ENCODE measurements around the gene CEND1.

DNA sequence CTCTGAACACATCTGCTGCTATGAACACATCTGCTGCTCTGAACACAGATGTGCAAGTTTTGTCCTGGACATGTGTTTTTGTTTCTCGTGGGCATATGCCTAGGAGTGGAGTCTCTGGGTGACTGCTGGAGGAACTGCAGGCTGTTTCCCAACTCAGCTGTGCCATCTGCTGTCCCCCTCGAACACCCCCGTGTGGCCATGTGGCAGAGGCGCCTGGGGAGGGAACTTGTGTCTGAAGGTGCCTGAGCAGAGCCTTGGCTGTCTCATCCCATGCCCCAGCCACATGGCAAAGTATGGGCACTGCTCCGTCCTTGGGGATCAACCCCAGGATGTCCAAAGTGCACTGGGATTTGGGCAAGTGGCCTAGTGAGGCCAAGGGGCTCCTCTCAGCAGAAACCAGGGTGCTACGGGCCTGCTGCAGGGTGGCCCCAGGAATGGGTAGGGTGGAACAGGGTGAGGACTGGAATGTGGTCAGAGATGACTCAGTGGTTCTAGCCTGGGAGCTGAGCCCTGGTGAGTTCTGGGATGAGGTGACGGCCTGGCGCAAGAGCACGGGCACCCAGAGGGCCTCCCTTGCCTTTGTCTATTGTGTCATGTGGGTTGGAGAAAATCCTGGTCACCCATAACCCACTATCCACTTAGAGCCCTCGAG is 27.3 kb downstream of the CEND1 start:
- TF ChIP-seq, protein P1, sequence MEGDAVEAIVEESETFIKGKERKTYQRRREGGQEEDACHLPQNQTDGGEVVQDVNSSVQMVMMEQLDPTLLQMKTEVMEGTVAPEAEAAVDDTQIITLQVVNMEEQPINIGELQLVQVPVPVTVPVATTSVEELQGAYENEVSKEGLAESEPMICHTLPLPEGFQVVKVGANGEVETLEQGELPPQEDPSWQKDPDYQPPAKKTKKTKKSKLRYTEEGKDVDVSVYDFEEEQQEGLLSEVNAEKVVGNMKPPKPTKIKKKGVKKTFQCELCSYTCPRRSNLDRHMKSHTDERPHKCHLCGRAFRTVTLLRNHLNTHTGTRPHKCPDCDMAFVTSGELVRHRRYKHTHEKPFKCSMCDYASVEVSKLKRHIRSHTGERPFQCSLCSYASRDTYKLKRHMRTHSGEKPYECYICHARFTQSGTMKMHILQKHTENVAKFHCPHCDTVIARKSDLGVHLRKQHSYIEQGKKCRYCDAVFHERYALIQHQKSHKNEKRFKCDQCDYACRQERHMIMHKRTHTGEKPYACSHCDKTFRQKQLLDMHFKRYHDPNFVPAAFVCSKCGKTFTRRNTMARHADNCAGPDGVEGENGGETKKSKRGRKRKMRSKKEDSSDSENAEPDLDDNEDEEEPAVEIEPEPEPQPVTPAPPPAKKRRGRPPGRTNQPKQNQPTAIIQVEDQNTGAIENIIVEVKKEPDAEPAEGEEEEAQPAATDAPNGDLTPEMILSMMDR (IDR thresholded peaks at IDR 0.05): no peak
- TF ChIP-seq POLR2A (IDR thresholded peaks at IDR 0.05): no peak

All from thyroid gland (tissue), 4 donors.